GM15510 (cell line): ENCODE measurements around the gene PRRX1.

ENCODE experiments used
- POLR2A ChIP-seq: IDR thresholded peaks from 3 replicates; pipeline ENCODE4 v1.6.1; 2011; ENCODE audit warnings: borderline replicate concordance; ENCODE audit not compliant: insufficient read length; ENCODE audit errors: extremely low read depth

PRRX1 gene

GRCh38 chr1:170739803-170740202, 75.9 kb downstream of the PRRX1 start:
- TF ChIP-seq POLR2A, result no peak

DNA sequence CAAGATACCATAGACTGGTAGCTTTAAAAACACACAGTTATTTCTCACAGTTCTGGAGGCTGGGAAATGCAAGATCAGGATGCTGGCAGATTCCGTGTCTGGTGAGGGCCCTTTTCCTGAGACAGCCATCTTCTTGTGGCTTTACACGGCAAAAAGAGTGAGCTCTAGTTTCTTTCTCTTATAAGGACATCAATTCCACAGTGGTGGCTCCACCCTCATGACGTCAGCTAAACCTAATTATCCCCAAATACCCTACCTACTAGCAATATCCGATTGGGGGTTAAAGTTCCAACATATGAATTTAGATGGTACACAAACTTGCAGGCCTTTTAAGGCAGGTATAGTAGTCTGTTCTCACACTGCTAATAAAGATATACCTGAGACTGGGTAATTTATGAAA, 77.7 kb downstream of the PRRX1 start:
- no peak for TF ChIP-seq POLR2A

DNA sequence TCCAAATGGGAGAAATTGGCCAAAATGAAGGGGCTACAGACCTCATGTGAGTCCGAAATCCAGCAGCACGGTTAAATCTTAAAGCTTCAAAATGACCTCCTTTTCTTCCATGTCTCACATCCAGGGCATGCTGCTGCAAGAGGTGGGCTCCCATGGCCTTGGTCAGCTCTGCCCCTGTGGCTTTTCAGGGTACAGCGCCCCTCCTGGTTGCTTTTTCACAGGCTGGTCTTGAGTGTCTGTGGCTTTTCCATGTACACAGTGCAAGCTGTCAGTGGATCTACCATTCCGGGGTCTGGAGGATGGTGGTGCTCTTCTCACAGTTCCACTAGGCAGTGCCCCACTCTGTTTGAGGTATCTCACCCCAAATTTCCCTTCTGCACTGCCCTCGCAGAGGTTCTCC, 78.7 kb downstream of the PRRX1 start:
- TF ChIP-seq POLR2A, result no peak

DNA sequence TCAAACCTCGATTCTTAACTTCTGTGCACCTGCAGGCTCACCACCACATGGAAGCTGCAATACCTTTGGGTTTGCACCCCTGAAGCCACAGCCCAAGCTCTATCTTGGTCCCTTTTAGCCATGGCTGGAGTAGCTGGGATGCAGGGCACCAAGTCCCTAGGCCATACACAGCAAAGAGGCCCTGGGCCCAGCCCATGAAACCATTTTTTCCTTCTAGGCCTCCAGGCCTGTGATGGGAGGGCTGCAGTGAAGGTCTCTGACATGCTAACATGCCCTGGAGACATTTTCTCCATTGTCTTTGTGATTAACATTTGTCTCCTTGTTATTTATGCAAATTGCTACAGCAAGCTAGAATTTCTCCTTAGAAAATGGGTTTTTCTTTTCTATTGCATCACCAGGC, 79.2 kb downstream of the PRRX1 start:
- TF ChIP-seq POLR2A, result no peak

GRCh38 chr1:170749549-170749948, 85.6 kb downstream of the PRRX1 start:
- no peak for TF ChIP-seq POLR2A

DNA sequence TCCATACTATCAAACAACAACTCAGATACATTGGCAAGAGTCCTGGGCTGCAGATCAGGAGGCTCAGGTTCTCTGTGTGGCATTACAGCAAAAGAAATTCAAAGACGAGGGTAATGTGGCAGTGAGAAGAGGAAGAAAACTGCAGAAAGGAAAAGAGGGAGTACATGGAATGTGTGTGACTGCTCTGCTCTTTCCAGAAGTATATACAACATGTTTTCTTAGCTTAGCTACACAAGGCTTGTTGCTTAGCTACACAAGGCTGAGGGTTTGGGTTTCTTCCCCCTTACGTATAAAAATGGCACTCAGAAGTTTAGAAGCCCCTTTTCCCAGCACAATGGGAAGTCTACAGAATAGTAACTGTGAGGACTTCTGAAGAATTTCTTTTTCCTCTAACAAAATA, 86.0 kb downstream of the PRRX1 start:
- TF ChIP-seq POLR2A, result no peak

DNA sequence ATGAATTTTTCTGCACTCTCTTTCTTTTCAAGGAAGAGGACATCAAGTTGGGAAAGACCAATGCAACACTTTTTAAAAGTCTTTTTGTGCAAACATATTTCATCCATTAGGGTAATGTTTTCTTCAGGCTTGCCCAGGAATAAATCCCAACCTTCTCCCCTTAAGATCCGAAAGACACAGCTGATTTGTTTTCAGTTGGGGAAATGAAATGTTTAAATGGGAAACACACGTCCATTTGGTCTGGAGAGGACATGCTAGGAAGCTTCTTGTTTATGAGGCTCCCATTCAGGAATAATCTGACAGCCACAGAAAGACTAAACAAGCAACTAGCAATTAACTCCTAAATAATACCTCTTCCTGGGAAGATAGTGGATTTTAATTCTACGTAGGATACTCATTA, 91.9 kb downstream of the PRRX1 start:
- TF ChIP-seq POLR2A, result no peak

DNA sequence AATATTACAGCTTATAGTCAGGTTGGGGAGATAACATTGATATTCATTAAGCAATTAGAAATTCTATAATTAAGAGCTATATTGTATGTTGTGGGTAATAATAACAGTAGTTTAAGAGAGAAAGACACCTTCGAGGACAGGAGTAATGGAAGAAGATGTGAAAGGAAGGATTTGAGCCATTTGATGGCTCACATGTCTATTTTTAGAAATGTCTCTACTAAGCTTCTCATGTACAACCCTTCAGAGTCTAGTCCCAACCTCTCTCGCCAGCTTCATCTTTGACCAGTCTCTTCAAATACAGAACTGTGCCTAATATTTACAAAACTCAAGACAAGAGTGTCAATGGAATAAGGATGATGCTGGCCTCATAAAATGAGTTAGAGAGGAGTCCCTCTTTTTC, 95.1 kb downstream of the PRRX1 start:
- no peak for TF ChIP-seq POLR2A

DNA sequence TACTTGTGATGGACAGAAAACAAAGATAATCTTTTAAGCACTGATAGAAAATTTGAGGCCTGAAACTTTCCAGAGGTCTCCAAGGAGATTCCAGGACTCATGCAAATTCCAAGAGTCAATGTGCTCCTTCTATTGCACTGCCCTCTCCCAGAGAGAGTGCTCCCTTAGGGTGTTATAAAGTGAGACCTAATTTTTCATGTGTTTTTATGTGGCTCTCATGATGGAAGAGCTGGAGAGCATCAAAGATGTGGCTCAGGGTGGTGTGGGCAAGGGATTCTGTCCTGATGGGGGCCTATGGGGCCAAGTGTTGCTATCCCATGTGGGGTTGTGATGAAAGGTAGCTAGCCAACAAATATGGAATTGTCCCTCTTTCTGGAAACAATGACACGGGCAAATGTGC, 101.3 kb downstream of the PRRX1 start:
- no peak for TF ChIP-seq POLR2A

DNA sequence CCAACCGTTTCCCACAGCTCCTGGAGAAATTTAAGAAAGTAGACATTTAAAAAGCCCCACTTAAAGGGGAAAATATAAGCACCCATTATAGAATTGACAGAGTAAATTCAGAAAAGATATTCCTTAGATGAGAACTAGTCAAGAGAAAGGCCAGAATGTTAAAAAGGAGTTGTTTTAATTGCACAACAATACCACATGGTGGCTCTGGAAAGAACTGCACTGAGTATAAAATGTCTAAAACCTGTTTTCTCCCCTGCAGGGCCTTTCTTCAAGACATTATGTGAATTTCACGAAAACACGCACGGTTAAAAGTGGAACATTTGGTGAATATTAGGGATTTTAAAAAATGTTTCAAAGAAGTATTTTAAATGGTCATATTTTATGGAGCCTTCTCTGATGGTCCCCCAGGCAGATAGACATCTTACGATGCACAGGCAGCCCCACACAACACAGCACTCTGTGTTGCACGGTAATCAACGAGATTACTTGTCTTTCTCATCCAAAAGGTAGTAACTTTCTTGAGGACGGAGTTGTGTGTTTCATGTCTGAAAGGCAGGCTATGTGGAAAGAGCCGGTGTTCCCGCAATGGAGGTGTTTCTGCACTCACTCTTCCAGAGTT, 101.9 kb downstream of the PRRX1 start:
- no peak for TF ChIP-seq POLR2A

DNA sequence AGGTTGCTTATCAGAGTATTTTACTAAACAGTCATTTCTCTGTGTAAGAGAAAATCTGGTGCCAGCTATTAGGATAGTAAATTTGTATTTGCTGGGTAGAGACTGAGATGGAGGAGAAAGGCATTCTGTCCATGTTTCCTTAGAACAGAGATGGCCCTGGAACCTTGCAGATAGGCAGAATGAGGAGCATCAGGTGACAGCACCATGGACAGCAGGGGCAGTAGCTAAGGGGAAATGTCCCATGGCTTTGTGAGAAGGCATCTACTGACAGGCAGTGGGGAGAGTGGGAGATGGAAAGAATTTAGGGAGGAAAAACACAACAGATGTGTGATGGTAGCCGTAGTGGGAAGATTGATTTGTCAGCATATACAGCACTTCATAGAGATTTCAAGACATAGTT, 105.0 kb downstream of the PRRX1 start:
- TF ChIP-seq POLR2A, result no peak

- no peak for TF ChIP-seq POLR2A
Measured at GRCh38 chr1:170769691-170770090, 105.8 kb downstream of the PRRX1 start.

DNA sequence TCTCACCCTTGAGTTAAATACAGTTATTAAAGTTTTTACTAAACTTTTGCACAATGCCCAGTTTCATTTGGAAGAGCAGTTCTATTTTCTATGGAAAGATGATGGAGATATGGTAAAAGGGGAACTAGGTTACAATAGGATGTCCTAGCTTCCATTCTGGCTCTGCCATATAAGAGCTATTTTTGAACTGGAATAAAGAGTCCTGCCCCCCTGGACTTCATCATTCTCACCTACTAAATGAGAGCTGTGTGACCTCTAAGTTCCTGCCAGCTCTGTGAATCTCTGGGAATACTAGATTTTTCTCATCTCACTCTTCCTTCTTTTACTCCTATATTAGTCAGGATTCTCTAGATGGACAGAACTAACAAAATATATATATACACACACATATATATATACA, 106.3 kb downstream of the PRRX1 start:
- TF ChIP-seq POLR2A, result no peak

GRCh38 chr1:170776252-170776651, 112.3 kb downstream of the PRRX1 start:
- TF ChIP-seq POLR2A, result no peak

- no peak for TF ChIP-seq POLR2A
Measured at GRCh38 chr1:170776777-170777176, 112.8 kb downstream of the PRRX1 start.
